A549 (cell line): ENCODE data around the gene SLC35D3. TPM values are rescaled to one million over a fixed set of nuclear protein-coding genes. Genes with fewer than 3 reads are reported as not detected.

Source experiments
- ATAC-seq, 2 experiments: fragments of 200-7000 bp in 1 of 2; fragments of >200 bp in 1 of 2; cut with Nextera tagmentation in 1 of 2; cut with Tn5 transposase in 1 of 2; 3 replicates each; pipeline versions ENCODE4 v1.8.0 to v1.9.1; 2018 to 2020; ENCODE audit warnings: mild to moderate bottlenecking in 1 of 2, moderate library complexity in 1 of 2
- CTCF ChIA-PET: fragments of 300-600 bp; sonication (Branson Sonifier 250); formaldehyde crosslinking; extraction: SDS; loops from one replicate; lab custom pipeline; 2021; ENCODE audit warnings: antibody characterized with exemption, inconsistent platforms; lab: Yijun Ruan, JAX
- POLR2A ChIA-PET: fragments of 350-600 bp; formaldehyde crosslinking; extraction: SDS; loops from one replicate; lab custom pipeline; 2021; ENCODE audit warnings: antibody characterized with exemption, inconsistent platforms; lab: Yijun Ruan, JAX
- DNase-seq, 2 experiments: peaks; one replicate each; pipeline versions ENCODE4 v3.0.0 to v3.0.0-alpha.2; 2011 to 2016; ENCODE audit warnings: low read depth in 1 of 2, low spot score in 1 of 2
- FAIRE-seq: peaks from 2 replicates; lab custom pipeline; 2011; peaks lifted over from hg19 to GRCh38; lab: Jason Lieb, UNC
- H3K27ac ChIP-seq, 2 experiments: fragments of >200 bp; sonication (Bioruptor Twin); formaldehyde crosslinking; 3 replicates each; pipeline ENCODE4 v1.5.1; 2016 to 2017
- H3K4me1 ChIP-seq: fragments of >200 bp; sonication (Bioruptor Twin); formaldehyde crosslinking; 3 replicates; pipeline ENCODE4 v1.6.1; 2016
- H3K4me2 ChIP-seq: fragments of >200 bp; sonication (Bioruptor Twin); formaldehyde crosslinking; 3 replicates; pipeline ENCODE4 v1.6.1; 2016
- H3K4me3 ChIP-seq: fragments of >200 bp; sonication (Bioruptor Twin); formaldehyde crosslinking; 3 replicates; pipeline ENCODE4 v1.5.1; 2016
- H3K9me3 ChIP-seq: fragments of >200 bp; sonication (Bioruptor Twin); formaldehyde crosslinking; 3 replicates; pipeline ENCODE4 v1.6.1; 2016
- CHD4 ChIP-seq: fragments of 200-600 bp; sonication (generic); IDR thresholded peaks from 2 replicates; pipeline ENCODE4 v1.6.1; 2016; ENCODE audit warnings: antibody characterized with exemption, mild to moderate bottlenecking, borderline replicate concordance
- EHF ChIP-seq: fragments of 250-450 bp; sonication (Bioruptor Pico); IDR thresholded peaks from 2 replicates; pipeline ENCODE4 v1.5.0; 2020; ENCODE audit warnings: mild to moderate bottlenecking
- ELK1 ChIP-seq: fragments of 150-350 bp; IDR thresholded peaks from 2 replicates; pipeline ENCODE4 v1.6.1; 2014; ENCODE audit warnings: low read depth, mild to moderate bottlenecking, low read length
- EP300 ChIP-seq, 2 experiments: fragments of >200 bp; sonication (Bioruptor Twin); formaldehyde crosslinking; IDR thresholded peaks; 2 replicates in 1 of 2; 3 replicates in 1 of 2; pipeline ENCODE4 v1.6.1; 2016 to 2017
- FOXS1 ChIP-seq: fragments of 250-450 bp; sonication (Bioruptor Pico); IDR thresholded peaks from 2 replicates; pipeline ENCODE4 v1.5.0; 2020; ENCODE audit warnings: mild to moderate bottlenecking, moderate library complexity
- HOXB13 ChIP-seq: fragments of 250-450 bp; sonication (Bioruptor Pico); IDR thresholded peaks from 2 replicates; pipeline ENCODE4 v1.5.0; 2020; ENCODE audit warnings: low read depth, mild to moderate bottlenecking, moderate library complexity
- HOXB5 ChIP-seq: fragments of 250-450 bp; sonication (Bioruptor Pico); IDR thresholded peaks from 2 replicates; pipeline ENCODE4 v1.5.0; 2020; ENCODE audit warnings: mild to moderate bottlenecking, moderate library complexity
- KDM1A ChIP-seq: fragments of 200-600 bp; sonication (generic); IDR thresholded peaks from 2 replicates; pipeline ENCODE4 v1.6.1; 2016; ENCODE audit warnings: low read depth, mild to moderate bottlenecking
- MAZ ChIP-seq: fragments of 150-350 bp; IDR thresholded peaks from 2 replicates; pipeline ENCODE4 v1.6.1; 2014; ENCODE audit warnings: antibody characterized with exemption, low read depth, low read length, borderline replicate concordance
- POLR2AphosphoS2 ChIP-seq: conservative IDR thresholded peaks from 2 replicates; pipeline ENCODE4 v1.6.1; 2012; ENCODE audit warnings: low read length, improper control_type of control experiment, inconsistent platforms
- RARB ChIP-seq: fragments of 250-450 bp; sonication (Bioruptor Pico); IDR thresholded peaks from 2 replicates; pipeline ENCODE4 v1.8.0; 2021; ENCODE audit warnings: mild to moderate bottlenecking, moderate library complexity
- SMC3 ChIP-seq: fragments of >200 bp; sonication (Bioruptor Twin); formaldehyde crosslinking; IDR thresholded peaks from 3 replicates; pipeline ENCODE4 v1.6.1; 2018; ENCODE audit warnings: inconsistent platforms
- TFCP2L1 ChIP-seq: fragments of 250-450 bp; sonication (Bioruptor Pico); IDR thresholded peaks from 2 replicates; pipeline ENCODE4 v1.5.0; 2021; ENCODE audit warnings: mild to moderate bottlenecking
- TP53 ChIP-seq: fragments of 250-450 bp; sonication (Bioruptor Pico); IDR thresholded peaks from 2 replicates; pipeline ENCODE4 v1.5.0; 2021; ENCODE audit warnings: mild to moderate bottlenecking, moderate library complexity
- ZNF302 ChIP-seq: fragments of 250-450 bp; sonication (Bioruptor Pico); IDR thresholded peaks from 2 replicates; pipeline ENCODE4 v1.9.0; 2021; ENCODE audit warnings: inconsistent platforms, mild to moderate bottlenecking, moderate library complexity
- WGBS: methylation state at CpG from one replicate; pipeline ENCODE4 v1.1.6; 2017; ENCODE audit errors: missing lambda C conversion rate; 5-methylcytosine and 5-hydroxymethylcytosine counted together
- polyA plus RNA-seq, 4 experiments: library from polyadenylated mRNA; depleted of rRNA in 3 of 4; stranded (reverse); fragments of >200 nt; fragmentation: RNase III in 1 of 4; extraction: RNeasy Plus Mini Kit Qiagen cat#74134 plus additional on column Dnase treatment in 1 of 4; gene quantifications; 2 replicates in 3 of 4; 3 replicates in 1 of 4; pipeline ENCODE4 v1.2.3, GENCODE V29; 2011 to 2017
- TF ChIP-seq, protein P1 (sequence below): fragments of 200-600 bp; sonication (generic); IDR thresholded peaks from 2 replicates; pipeline ENCODE4 v1.6.1; 2016; ENCODE audit warnings: antibody characterized with exemption, mild to moderate bottlenecking, moderate library complexity
- TF ChIP-seq, protein P2 (sequence below): fragments of 250-450 bp; sonication (Bioruptor Pico); IDR thresholded peaks from 2 replicates; pipeline ENCODE4 v1.5.0; 2021; ENCODE audit warnings: mild to moderate bottlenecking, moderate library complexity, borderline replicate concordance
- TF ChIP-seq, protein P3 (sequence below): fragments of >200 bp; sonication (Bioruptor Twin); formaldehyde crosslinking; IDR thresholded peaks from 3 replicates; pipeline ENCODE4 v1.5.1; 2016

Gene SLC35D3
- polyA plus RNA-seq, 2 of the 4 experiments (the other 2 are of a cell fraction) = not detected

DNA sequence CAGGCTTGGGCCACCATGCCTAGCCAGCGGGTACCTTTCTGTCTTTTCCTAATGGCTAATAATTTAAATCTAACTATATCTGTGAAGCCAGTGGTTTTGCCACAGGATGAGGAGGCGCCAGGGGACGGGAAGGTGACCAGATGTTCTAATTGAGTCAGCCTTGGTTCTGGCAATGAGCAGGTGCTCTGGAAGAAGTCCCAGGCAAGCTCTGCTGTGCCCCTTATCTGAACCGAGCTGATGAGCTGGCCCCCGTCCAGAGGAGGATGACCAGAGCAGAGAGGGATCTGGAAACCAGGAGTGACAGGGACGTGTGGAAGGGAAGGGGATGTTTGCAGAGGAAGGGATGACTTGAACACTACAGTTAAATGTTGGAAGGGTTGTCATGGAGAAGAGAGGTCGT, 46.7 kb downstream of the SLC35D3 start:
- 73% methylated on average over 7 of the region's 7 CpGs for WGBS
- no peak for DNase-seq
- ATAC-seq = no peak
- H3K27ac ChIP-seq = no peak overlapping the region
- POLR2A ChIA-PET = no interaction called here
- H3K4me1 ChIP-seq = no peaks in the 10 kb centered on the region
- no peaks in the 10 kb centered on the region for H3K9me3 ChIP-seq
- no peak overlapping the region for H3K4me2 ChIP-seq
- TF ChIP-seq POLR2AphosphoS2 (no peak), KDM1A (no peak), SMC3 (no peak), TP53 (CRISPR knock-in tag) (no peak), EHF (CRISPR knock-in tag) (no peak), HOXB13 (CRISPR knock-in tag) (no peak)
- no peak for FAIRE-seq
- H3K4me3 ChIP-seq = no peak overlapping the region
- CTCF ChIA-PET = interaction anchor here (1.0 to 8.2 kb wide), 5 partner anchors 11 to 536 kb away, joined by 3 to 56 read pairs (median 4); no protein-coding TSS in a partner anchor

GRCh38 chr6:136969433-136969832, 47.3 kb downstream of the SLC35D3 start:
- TF ChIP-seq ELK1 = no peak
- no peak for TF ChIP-seq RARB (CRISPR knock-in tag)
- TF ChIP-seq HOXB5 (CRISPR knock-in tag) = no peak
- TF ChIP-seq MAZ = no peak
- TF ChIP-seq, protein P1, sequence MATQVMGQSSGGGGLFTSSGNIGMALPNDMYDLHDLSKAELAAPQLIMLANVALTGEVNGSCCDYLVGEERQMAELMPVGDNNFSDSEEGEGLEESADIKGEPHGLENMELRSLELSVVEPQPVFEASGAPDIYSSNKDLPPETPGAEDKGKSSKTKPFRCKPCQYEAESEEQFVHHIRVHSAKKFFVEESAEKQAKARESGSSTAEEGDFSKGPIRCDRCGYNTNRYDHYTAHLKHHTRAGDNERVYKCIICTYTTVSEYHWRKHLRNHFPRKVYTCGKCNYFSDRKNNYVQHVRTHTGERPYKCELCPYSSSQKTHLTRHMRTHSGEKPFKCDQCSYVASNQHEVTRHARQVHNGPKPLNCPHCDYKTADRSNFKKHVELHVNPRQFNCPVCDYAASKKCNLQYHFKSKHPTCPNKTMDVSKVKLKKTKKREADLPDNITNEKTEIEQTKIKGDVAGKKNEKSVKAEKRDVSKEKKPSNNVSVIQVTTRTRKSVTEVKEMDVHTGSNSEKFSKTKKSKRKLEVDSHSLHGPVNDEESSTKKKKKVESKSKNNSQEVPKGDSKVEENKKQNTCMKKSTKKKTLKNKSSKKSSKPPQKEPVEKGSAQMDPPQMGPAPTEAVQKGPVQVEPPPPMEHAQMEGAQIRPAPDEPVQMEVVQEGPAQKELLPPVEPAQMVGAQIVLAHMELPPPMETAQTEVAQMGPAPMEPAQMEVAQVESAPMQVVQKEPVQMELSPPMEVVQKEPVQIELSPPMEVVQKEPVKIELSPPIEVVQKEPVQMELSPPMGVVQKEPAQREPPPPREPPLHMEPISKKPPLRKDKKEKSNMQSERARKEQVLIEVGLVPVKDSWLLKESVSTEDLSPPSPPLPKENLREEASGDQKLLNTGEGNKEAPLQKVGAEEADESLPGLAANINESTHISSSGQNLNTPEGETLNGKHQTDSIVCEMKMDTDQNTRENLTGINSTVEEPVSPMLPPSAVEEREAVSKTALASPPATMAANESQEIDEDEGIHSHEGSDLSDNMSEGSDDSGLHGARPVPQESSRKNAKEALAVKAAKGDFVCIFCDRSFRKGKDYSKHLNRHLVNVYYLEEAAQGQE = no peak
- no peak for TF ChIP-seq ZNF302
- no peak for TF ChIP-seq EHF (CRISPR knock-in tag)
- no peak for TF ChIP-seq EP300 (IDR thresholded peaks at IDR 0.05)
- TF ChIP-seq CHD4 = no peak
- Histone ChIP-seq H3K9me3 (no peaks in the 10 kb centered on the region), H3K4me2 (no peak overlapping the region), H3K27ac (no peak overlapping the region), H3K4me1 (no peaks in the 10 kb centered on the region), H3K4me3 (no peak overlapping the region)
- ChIA-PET CTCF (interaction anchor here (1.2 to 8.2 kb wide), 3 partner anchors 34 to 536 kb away, joined by 3 to 56 read pairs (median 4); no protein-coding TSS in a partner anchor), POLR2A (no interaction called here)
- ATAC-seq = no peak; a peak in 1 of 6 replicates
- WGBS = 62% methylated on average over 5 of the region's 5 CpGs
- DNase-seq = no peak
- no peak for FAIRE-seq

GRCh38 chr6:136969930-136970329, 47.8 kb downstream of the SLC35D3 start:
- no peak for FAIRE-seq
- Histone ChIP-seq H3K4me2 (no peak overlapping the region), H3K9me3 (no peaks in the 10 kb centered on the region), H3K4me1 (no peaks in the 10 kb centered on the region), H3K4me3 (no peak overlapping the region), H3K27ac (no peak overlapping the region)
- 88% methylated on average over 4 of the region's 4 CpGs for WGBS
- ChIA-PET CTCF (interaction anchor here (1.0 to 8.2 kb wide), 2 partner anchors 37 to 45 kb away, joined by 4 to 56 read pairs; no protein-coding TSS in a partner anchor), POLR2A (no interaction called here)
- DNase-seq = no peak
- ATAC-seq = no peak
- TF ChIP-seq TP53 (CRISPR knock-in tag) = no peak
- TF ChIP-seq, protein P2, sequence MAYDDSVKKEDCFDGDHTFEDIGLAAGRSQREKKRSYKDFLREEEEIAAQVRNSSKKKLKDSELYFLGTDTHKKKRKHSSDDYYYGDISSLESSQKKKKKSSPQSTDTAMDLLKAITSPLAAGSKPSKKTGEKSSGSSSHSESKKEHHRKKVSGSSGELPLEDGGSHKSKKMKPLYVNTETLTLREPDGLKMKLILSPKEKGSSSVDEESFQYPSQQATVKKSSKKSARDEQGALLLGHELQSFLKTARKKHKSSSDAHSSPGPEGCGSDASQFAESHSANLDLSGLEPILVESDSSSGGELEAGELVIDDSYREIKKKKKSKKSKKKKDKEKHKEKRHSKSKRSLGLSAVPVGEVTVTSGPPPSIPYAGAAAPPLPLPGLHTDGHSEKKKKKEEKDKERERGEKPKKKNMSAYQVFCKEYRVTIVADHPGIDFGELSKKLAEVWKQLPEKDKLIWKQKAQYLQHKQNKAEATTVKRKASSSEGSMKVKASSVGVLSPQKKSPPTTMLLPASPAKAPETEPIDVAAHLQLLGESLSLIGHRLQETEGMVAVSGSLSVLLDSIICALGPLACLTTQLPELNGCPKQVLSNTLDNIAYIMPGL (CRISPR knock-in tag) = no peak
- TF ChIP-seq FOXS1 (CRISPR knock-in tag) = no peak
- no peak for TF ChIP-seq MAZ
- no peak for TF ChIP-seq ELK1
- TF ChIP-seq, protein P1 = no peak
- no peak for TF ChIP-seq TFCP2L1 (CRISPR knock-in tag)
- TF ChIP-seq, protein P3, sequence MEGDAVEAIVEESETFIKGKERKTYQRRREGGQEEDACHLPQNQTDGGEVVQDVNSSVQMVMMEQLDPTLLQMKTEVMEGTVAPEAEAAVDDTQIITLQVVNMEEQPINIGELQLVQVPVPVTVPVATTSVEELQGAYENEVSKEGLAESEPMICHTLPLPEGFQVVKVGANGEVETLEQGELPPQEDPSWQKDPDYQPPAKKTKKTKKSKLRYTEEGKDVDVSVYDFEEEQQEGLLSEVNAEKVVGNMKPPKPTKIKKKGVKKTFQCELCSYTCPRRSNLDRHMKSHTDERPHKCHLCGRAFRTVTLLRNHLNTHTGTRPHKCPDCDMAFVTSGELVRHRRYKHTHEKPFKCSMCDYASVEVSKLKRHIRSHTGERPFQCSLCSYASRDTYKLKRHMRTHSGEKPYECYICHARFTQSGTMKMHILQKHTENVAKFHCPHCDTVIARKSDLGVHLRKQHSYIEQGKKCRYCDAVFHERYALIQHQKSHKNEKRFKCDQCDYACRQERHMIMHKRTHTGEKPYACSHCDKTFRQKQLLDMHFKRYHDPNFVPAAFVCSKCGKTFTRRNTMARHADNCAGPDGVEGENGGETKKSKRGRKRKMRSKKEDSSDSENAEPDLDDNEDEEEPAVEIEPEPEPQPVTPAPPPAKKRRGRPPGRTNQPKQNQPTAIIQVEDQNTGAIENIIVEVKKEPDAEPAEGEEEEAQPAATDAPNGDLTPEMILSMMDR = no peak
